Measurements from ENCODE around the gene CUL2. TPM values are rescaled to one million over a fixed set of nuclear protein-coding genes. Genes with fewer than 3 reads are reported as not detected.

Gene CUL2
- total and polyA plus RNA-seq, 10 of the 15 experiments (the other 5 are each of a cell fraction or from before 2014, with no cell fraction given) = 11.9 to 56.5 (median 33.2) TPM

GRCh38 chr10:35090162-35090954 lies at the start of gene CUL2 (continued):
- TF ChIP-seq BRCA1 (IDR thresholded peaks at IDR 0.05; ENCODE audit: low read depth, low read length) = no peak
- no peak for TF ChIP-seq ZBTB11 (CRISPR knock-in tag; IDR thresholded peaks at IDR 0.05)
- TF ChIP-seq EGR1 (IDR thresholded peaks at IDR 0.05; ENCODE audit: borderline replicate concordance in 1 of 2, low read depth in 2 of 2, low read length in 2 of 2) = peak in 1 of 2 experiments; percentile 58; a peak in 1 of 3 replicates
- peak; percentile 98 for TF ChIP-seq KLF5 (IDR thresholded peaks at IDR 0.05; ENCODE audit: partially characterized antibody)
- TF ChIP-seq LARP7 (IDR thresholded peaks at IDR 0.05) = peak; percentile 38; the same call in 1 of the 2 replicates
- 0 out of 2 replicates have a peak, but pooled peaks have one; percentile 48 for TF ChIP-seq TAF1 (IDR thresholded peaks at IDR 0.05; ENCODE audit: borderline replicate concordance, low read depth, low read length)
- peak; percentile 69 for TF ChIP-seq POLR2AphosphoS5 (IDR thresholded peaks at IDR 0.05; ENCODE audit: low read length)
- TF ChIP-seq NBN (IDR thresholded peaks at IDR 0.05) = peak; percentile 97
- peak; percentile 92; the same call in 1 of the 2 replicates for TF ChIP-seq ASH2L (IDR thresholded peaks at IDR 0.05; ENCODE audit: borderline replicate concordance, low read depth)
- TF ChIP-seq ZNF274 (IDR thresholded peaks at IDR 0.05; ENCODE audit: insufficient read depth, insufficient read length) = no peak
- 0 out of 2 replicates have a peak, but pooled peaks have one; percentile 6 for TF ChIP-seq IRF3 (IDR thresholded peaks at IDR 0.05)
- no peak for TF ChIP-seq MEF2B (IDR thresholded peaks at IDR 0.05; ENCODE audit: partially characterized antibody, poor library complexity, severe bottlenecking)
- TF ChIP-seq SKIL (IDR thresholded peaks at IDR 0.05; ENCODE audit: low read depth, poor library complexity, severe bottlenecking) = peak; percentile 59
- 0 out of 2 replicates have a peak, but pooled peaks have one; percentile 12 for TF ChIP-seq REST (IDR thresholded peaks at IDR 0.05; ENCODE audit: low read depth, low read length)
- TF ChIP-seq EED (IDR thresholded peaks at IDR 0.05; ENCODE audit: low read depth) = 0 out of 2 replicates have a peak, but pooled peaks have one; percentile 33
- peak; percentile 88 for TF ChIP-seq IKZF1 (conservative IDR thresholded peaks at IDR 0.05)

Data from GM12878 (cell line).